HEK293 (cell line): ENCODE measurements around the gene NUP210.

Experiments
- CTCF ChIA-PET: fragments of 350-600 bp; formaldehyde crosslinking; extraction: SDS; loops from one replicate; lab custom pipeline; 2021; ENCODE audit warnings: antibody characterized with exemption; lab: Yijun Ruan, JAX
- POLR2A ChIA-PET: fragments of 300-600 bp; formaldehyde crosslinking; extraction: SDS; loops from one replicate; lab custom pipeline; 2020; ENCODE audit warnings: antibody characterized with exemption, inconsistent platforms; lab: Yijun Ruan, JAX
- H3K27ac ChIP-seq: fragments of 200-500 bp; sonication (Bioruptor generic); 2 replicates; pipeline ENCODE4 v1.5.1; 2014; ENCODE audit warnings: low read depth, low read length, control low read depth, inconsistent platforms; ENCODE audit errors: extremely low read depth
- H3K36me3 ChIP-seq, 2 experiments: fragments of 200-500 bp in 1 of 2; sonication (Bioruptor generic) in 1 of 2; 1 replicate in 1 of 2; 2 replicates in 1 of 2; pipeline ENCODE4 v1.5.1; 2014 to 2017; ENCODE audit warnings: inconsistent platforms in 2 of 2, low read length in 2 of 2; ENCODE audit not compliant: control insufficient read depth in 2 of 2, insufficient read depth in 1 of 2
- H3K4me1 ChIP-seq: fragments of 200-500 bp; sonication (Bioruptor generic); 2 replicates; pipeline ENCODE4 v1.5.1; 2014; ENCODE audit warnings: mild to moderate bottlenecking, low read length, inconsistent platforms; ENCODE audit not compliant: control insufficient read depth, insufficient read depth
- H3K4me3 ChIP-seq: 2 replicates; pipeline ENCODE4 v1.5.1; 2011; ENCODE audit warnings: low read depth, mild to moderate bottlenecking, control low read depth, low read length, moderate library complexity
- H3K9me3 ChIP-seq: fragments of 200-500 bp; sonication (Bioruptor generic); 2 replicates; pipeline ENCODE4 v1.5.1; 2014; ENCODE audit warnings: low read depth, low read length, inconsistent platforms; ENCODE audit not compliant: control insufficient read depth, insufficient read depth
- ATF2 ChIP-seq: fragments of 450-650 bp; formaldehyde crosslinking; IDR thresholded peaks from 2 replicates; pipeline ENCODE4 v1.5.1; 2016; ENCODE audit warnings: missing biosample characterization, missing genetic modification characterization, low read depth
- CTCF ChIP-seq: fragments of 450-650 bp; formaldehyde crosslinking; IDR thresholded peaks from 2 replicates; pipeline ENCODE4 v1.5.1; 2016; ENCODE audit warnings: missing biosample characterization, missing genetic modification characterization
- FEZF1 ChIP-seq: fragments of 450-650 bp; formaldehyde crosslinking; IDR thresholded peaks from 2 replicates; pipeline ENCODE4 v1.5.1; 2016; ENCODE audit warnings: missing biosample characterization, missing genetic modification characterization
- GLIS1 ChIP-seq: fragments of 450-650 bp; formaldehyde crosslinking; IDR thresholded peaks from 2 replicates; pipeline ENCODE4 v1.5.1; 2016; ENCODE audit warnings: missing biosample characterization, missing genetic modification characterization
- SALL2 ChIP-seq: fragments of 450-650 bp; formaldehyde crosslinking; IDR thresholded peaks from 2 replicates; pipeline ENCODE4 v1.5.0; 2017; ENCODE audit warnings: missing biosample characterization, mild to moderate bottlenecking, missing genetic modification characterization, borderline replicate concordance
- ZBTB20 ChIP-seq: fragments of 450-650 bp; formaldehyde crosslinking; IDR thresholded peaks from 2 replicates; pipeline ENCODE4 v1.5.1; 2016; ENCODE audit warnings: missing biosample characterization, missing genetic modification characterization
- ZFP69B ChIP-seq: fragments of 450-650 bp; formaldehyde crosslinking; IDR thresholded peaks from 2 replicates; pipeline ENCODE4 v1.5.1; 2016; ENCODE audit warnings: missing biosample characterization, missing genetic modification characterization
- ZIC2 ChIP-seq: fragments of 450-650 bp; formaldehyde crosslinking; IDR thresholded peaks from 2 replicates; pipeline ENCODE4 v1.5.1; 2016; ENCODE audit warnings: missing biosample characterization, missing genetic modification characterization
- ZNF121 ChIP-seq: fragments of 450-650 bp; formaldehyde crosslinking; IDR thresholded peaks from 2 replicates; pipeline ENCODE4 v1.5.1; 2016; ENCODE audit warnings: missing biosample characterization, missing genetic modification characterization
- ZNF140 ChIP-seq: fragments of 450-650 bp; formaldehyde crosslinking; IDR thresholded peaks from 2 replicates; pipeline ENCODE4 v1.5.1; 2016; ENCODE audit warnings: missing biosample characterization, missing genetic modification characterization
- ZNF335 ChIP-seq: fragments of 450-650 bp; formaldehyde crosslinking; conservative IDR thresholded peaks from 2 replicates; pipeline ENCODE4 v1.5.1; 2016; ENCODE audit warnings: missing biosample characterization, missing genetic modification characterization
- ZNF366 ChIP-seq: fragments of 450-650 bp; formaldehyde crosslinking; conservative IDR thresholded peaks from 2 replicates; pipeline ENCODE4 v1.5.1; 2016; ENCODE audit warnings: missing biosample characterization, missing genetic modification characterization
- ZNF473 ChIP-seq: fragments of 450-650 bp; formaldehyde crosslinking; IDR thresholded peaks from 2 replicates; pipeline ENCODE4 v1.5.1; 2017; ENCODE audit warnings: missing biosample characterization, missing genetic modification characterization
- ZNF544 ChIP-seq: fragments of 450-650 bp; formaldehyde crosslinking; IDR thresholded peaks from 2 replicates; pipeline ENCODE4 v1.5.0; 2017; ENCODE audit warnings: missing biosample characterization, missing genetic modification characterization
- ZNF555 ChIP-seq: fragments of 450-650 bp; formaldehyde crosslinking; conservative IDR thresholded peaks from 2 replicates; pipeline ENCODE4 v1.5.1; 2017; ENCODE audit warnings: missing biosample characterization, mild to moderate bottlenecking, missing genetic modification characterization, inconsistent platforms
- ZNF626 ChIP-seq: fragments of 450-650 bp; sonication (Bioruptor Pico); formaldehyde crosslinking; IDR thresholded peaks from 2 replicates; pipeline ENCODE4 v1.5.1; 2018; ENCODE audit warnings: missing biosample characterization, missing genetic modification characterization, inconsistent platforms
- ZNF629 ChIP-seq: fragments of 450-650 bp; formaldehyde crosslinking; IDR thresholded peaks from 2 replicates; pipeline ENCODE4 v1.5.1; 2017; ENCODE audit warnings: missing biosample characterization, missing genetic modification characterization
- ZNF654 ChIP-seq: fragments of 450-650 bp; formaldehyde crosslinking; IDR thresholded peaks from 2 replicates; pipeline ENCODE4 v1.5.1; 2016; ENCODE audit warnings: low read depth, missing biosample characterization, missing genetic modification characterization
- ZNF677 ChIP-seq: fragments of 450-650 bp; IDR thresholded peaks from 2 replicates; pipeline ENCODE4 v1.5.0; 2018; ENCODE audit warnings: missing biosample characterization, mild to moderate bottlenecking, missing genetic modification characterization, moderate library complexity
- ZNF785 ChIP-seq: fragments of 450-650 bp; formaldehyde crosslinking; IDR thresholded peaks from 2 replicates; pipeline ENCODE4 v1.5.1; 2016; ENCODE audit warnings: missing biosample characterization, missing genetic modification characterization
- TF ChIP-seq, protein P1 (sequence below): fragments of 450-650 bp; formaldehyde crosslinking; IDR thresholded peaks from 2 replicates; pipeline ENCODE4 v1.5.1; 2016; ENCODE audit warnings: missing biosample characterization, missing genetic modification characterization

NUP210 gene

GRCh38 chr3:13466781-13467180 is 46.7 kb upstream of the NUP210 start (continued):
- TF ChIP-seq, protein P1, sequence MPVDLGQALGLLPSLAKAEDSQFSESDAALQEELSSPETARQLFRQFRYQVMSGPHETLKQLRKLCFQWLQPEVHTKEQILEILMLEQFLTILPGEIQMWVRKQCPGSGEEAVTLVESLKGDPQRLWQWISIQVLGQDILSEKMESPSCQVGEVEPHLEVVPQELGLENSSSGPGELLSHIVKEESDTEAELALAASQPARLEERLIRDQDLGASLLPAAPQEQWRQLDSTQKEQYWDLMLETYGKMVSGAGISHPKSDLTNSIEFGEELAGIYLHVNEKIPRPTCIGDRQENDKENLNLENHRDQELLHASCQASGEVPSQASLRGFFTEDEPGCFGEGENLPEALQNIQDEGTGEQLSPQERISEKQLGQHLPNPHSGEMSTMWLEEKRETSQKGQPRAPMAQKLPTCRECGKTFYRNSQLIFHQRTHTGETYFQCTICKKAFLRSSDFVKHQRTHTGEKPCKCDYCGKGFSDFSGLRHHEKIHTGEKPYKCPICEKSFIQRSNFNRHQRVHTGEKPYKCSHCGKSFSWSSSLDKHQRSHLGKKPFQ (tag by site-specific recombination) = no peak
- TF ChIP-seq ZNF629 (tag by site-specific recombination) (no peak), ZNF654 (tag by site-specific recombination) (no peak), ZNF121 (tag by site-specific recombination) (no peak), ZNF785 (tag by site-specific recombination) (no peak), SALL2 (no peak), ZBTB20 (tag by site-specific recombination) (no peak), ZNF140 (tag by site-specific recombination) (no peak), ZNF366 (no peak), FEZF1 (no peak)

- no peaks in the 10 kb centered on the region for H3K9me3 ChIP-seq
- peak; percentile 92 for TF ChIP-seq ZIC2 (tag by site-specific recombination)
- no peak for TF ChIP-seq ZNF544 (tag by site-specific recombination)
- H3K36me3 ChIP-seq = no peaks in the 10 kb centered on the region
- ChIA-PET CTCF (interaction anchor here (0.6 to 1.2 kb wide), 2 partner anchors 12 to 431 kb away, joined by 3 to 4 read pairs; no protein-coding TSS in a partner anchor), POLR2A (interaction anchor here (1.5 kb wide), 1 partner anchor 15 kb away, joined by 3 read pairs; the partner anchor contains the start of gene HDAC11)
- H3K27ac ChIP-seq = no peak overlapping the region
- H3K4me1 ChIP-seq = no peaks in the 10 kb centered on the region
- no peak overlapping the region for H3K4me3 ChIP-seq
These were observed 45.2 kb upstream of the NUP210 start for GRCh38 chr3:13465236-13465873.

GRCh38 chr3:13463618-13464400 is 43.7 kb upstream of the NUP210 start:
- CTCF ChIA-PET = interaction anchor here (0.7 to 4.8 kb wide), 9 partner anchors 11 to 372 kb away, joined by 3 to 51 read pairs (median 3); no protein-coding TSS in a partner anchor
- POLR2A ChIA-PET = interaction anchor here (1.4 kb wide), 1 partner anchor 16 kb away, joined by 5 read pairs; the partner anchor contains the start of gene HDAC11
- TF ChIP-seq ZIC2 (tag by site-specific recombination) (0 out of 2 replicates have a peak, but pooled peaks have one; percentile 7), GLIS1 (tag by site-specific recombination) (peak; percentile 81), ZFP69B (tag by site-specific recombination) (no peak), ZNF335 (tag by site-specific recombination) (0 out of 2 replicates have a peak, but pooled peaks have one; percentile 26)
- TF ChIP-seq, all 188 proteins: peak for 3
- Histone ChIP-seq H3K36me3 (no peaks in the 10 kb centered on the region), H3K4me3 (no peak overlapping the region), H3K4me1 (no peaks in the 10 kb centered on the region), H3K9me3 (no peaks in the 10 kb centered on the region), H3K27ac (no peak overlapping the region)

GRCh38 chr3:13462822-13463221 is 42.7 kb upstream of the NUP210 start:
- POLR2A ChIA-PET = interaction anchor here (1.4 kb wide), 1 partner anchor 17 kb away, joined by 5 read pairs; the partner anchor contains the start of gene HDAC11
- H3K36me3 ChIP-seq = no peaks in the 10 kb centered on the region
- TF ChIP-seq ZNF626 (tag by site-specific recombination) (no peak), ZNF555 (tag by site-specific recombination) (no peak), FEZF1 (no peak), GLIS1 (tag by site-specific recombination) (no peak), ZNF473 (no peak), CTCF (no peak), ATF2 (tag by site-specific recombination) (no peak), ZNF677 (tag by site-specific recombination) (no peak)
- TF ChIP-seq, protein P1 (tag by site-specific recombination) = no peak

More at GRCh38 chr3:13462822-13463221, 42.7 kb upstream of the NUP210 start:
- Histone ChIP-seq H3K4me3 (no peak overlapping the region), H3K27ac (no peak overlapping the region), H3K9me3 (no peaks in the 10 kb centered on the region), H3K4me1 (no peaks in the 10 kb centered on the region)
- CTCF ChIA-PET = interaction anchor here (0.9 to 4.8 kb wide), 15 partner anchors 8 to 371 kb away, joined by 3 to 51 read pairs (median 4); no protein-coding TSS in a partner anchor
